GM23338 (cell line): ENCODE results near the gene PSG6. TPM values are rescaled to one million over a fixed set of nuclear protein-coding genes. Genes with fewer than 3 reads are reported as not detected.
"Not testable (repeated sequence)": the region's sequence is repeated elsewhere in the genome, so short reads cannot be mapped to it uniquely, and the experiment has no call there.

ENCODE experiments used
- ATAC-seq: fragments of 200-7000 bp; cut with Tn5 transposase; 3 replicates; pipeline ENCODE4 v1.9.1; 2020
- DNase-seq: peaks from one replicate; pipeline ENCODE4 v3.0.0-alpha.2; 2015; ENCODE audit warnings: low spot score
- H2AFZ ChIP-seq: fragments of 200-600 bp; sonication (generic); 2 replicates; pipeline ENCODE4 v1.8.0; 2016; ENCODE audit warnings: antibody characterized with exemption, mild to moderate bottlenecking, moderate library complexity
- H3F3A ChIP-seq: fragments of 200-600 bp; sonication (generic); replicated peaks from 2 replicates; pipeline ENCODE4 v1.8.0; 2017; ENCODE audit warnings: antibody characterized with exemption, mixed run types, low read depth
- H3K27ac ChIP-seq: fragments of 200-600 bp; sonication (generic); 2 replicates; pipeline ENCODE4 v1.6.1; 2016; ENCODE audit warnings: low read depth
- H3K27me3 ChIP-seq: fragments of 200-600 bp; sonication (generic); 2 replicates; pipeline ENCODE4 v1.8.0; 2016; ENCODE audit warnings: mild to moderate bottlenecking, mixed run types, moderate library complexity; ENCODE audit not compliant: insufficient read depth
- H3K36me3 ChIP-seq: fragments of 200-600 bp; sonication (generic); 2 replicates; pipeline ENCODE4 v1.8.0; 2016; ENCODE audit warnings: mild to moderate bottlenecking; ENCODE audit not compliant: insufficient read depth
- H3K4me1 ChIP-seq: fragments of 200-600 bp; sonication (generic); 2 replicates; pipeline ENCODE4 v1.8.0; 2016; ENCODE audit warnings: mild to moderate bottlenecking, moderate library complexity; ENCODE audit not compliant: insufficient read depth
- H3K4me2 ChIP-seq: fragments of 200-600 bp; sonication (generic); 2 replicates; pipeline ENCODE4 v1.7.1; 2017; ENCODE audit warnings: mixed run types
- H3K4me3 ChIP-seq: fragments of 200-600 bp; sonication (generic); 2 replicates; pipeline ENCODE4 v1.6.1; 2016; ENCODE audit warnings: mixed run types
- H3K79me2 ChIP-seq: fragments of 200-600 bp; sonication (generic); replicated peaks from 2 replicates; pipeline ENCODE4 v1.8.0; 2017; ENCODE audit warnings: mild to moderate bottlenecking; ENCODE audit not compliant: insufficient read depth
- H3K9me2 ChIP-seq: fragments of 200-600 bp; sonication (generic); 2 replicates; pipeline ENCODE4 v1.8.0; 2017; ENCODE audit not compliant: insufficient read depth
- H4K20me1 ChIP-seq: fragments of 200-600 bp; sonication (generic); replicated peaks from 2 replicates; pipeline ENCODE4 v1.8.0; 2017; ENCODE audit warnings: mild to moderate bottlenecking; ENCODE audit not compliant: insufficient read depth
- H3K27ac Mint-ChIP-seq: 2 replicates; pipeline ENCODE4 v1.8.0; 2020; ENCODE audit warnings: inconsistent platforms, mild to moderate bottlenecking, moderate library complexity, mixed read lengths
- H3K27me3 Mint-ChIP-seq: 3 replicates; pipeline ENCODE4 v1.8.0; 2022; ENCODE audit warnings: low read depth, mild to moderate bottlenecking, moderate library complexity, mixed read lengths, inconsistent platforms; ENCODE audit not compliant: insufficient read depth, poor library complexity
- H3K36me3 Mint-ChIP-seq: 3 replicates; pipeline ENCODE4 v1.8.0; 2021; ENCODE audit warnings: low read depth, mild to moderate bottlenecking, inconsistent platforms, moderate library complexity, mixed read lengths
- H3K4me1 Mint-ChIP-seq: 3 replicates; pipeline ENCODE4 v1.8.0; 2020; ENCODE audit warnings: mild to moderate bottlenecking, inconsistent platforms, mixed read lengths
- H3K4me3 Mint-ChIP-seq: 3 replicates; pipeline ENCODE4 v1.8.0; 2021; ENCODE audit warnings: moderate library complexity, mild to moderate bottlenecking, inconsistent platforms, mixed read lengths
- H3K9me3 Mint-ChIP-seq: 3 replicates; pipeline ENCODE4 v1.8.0; 2020; ENCODE audit warnings: moderate library complexity, mild to moderate bottlenecking, inconsistent platforms, mixed read lengths
- NANOG ChIP-seq: IDR thresholded peaks from 2 replicates; pipeline ENCODE4 v1.6.1; 2016; ENCODE audit warnings: antibody characterized with exemption, borderline replicate concordance
- STAT1 ChIP-seq: IDR thresholded peaks from one replicate; pipeline ENCODE4 v1.6.1; 2016; ENCODE audit warnings: antibody characterized with exemption; ENCODE audit not compliant: unreplicated experiment
- ZNF331 ChIP-seq: fragments of 250-450 bp; sonication (Bioruptor Pico); IDR thresholded peaks from 2 replicates; pipeline ENCODE4 v1.5.0; 2020; ENCODE audit warnings: low read depth, mild to moderate bottlenecking, moderate library complexity
- polyA plus RNA-seq: library from polyadenylated mRNA; unstranded; fragments of >200 nt; fragmentation: Nextera tagmentation; extraction: Ambion mirVana; gene quantifications from 2 replicates; pipeline ENCODE4 v1.2.1, GENCODE V29; 2016
- total RNA-seq: library from RNA; depleted of rRNA; stranded (reverse); fragments of >200 nt; shearing (Covaris generic); gene quantifications from 2 replicates; pipeline ENCODE4 v1.2.3, GENCODE V29; 2014
- TF ChIP-seq, protein P1 (sequence below), 2 experiments: fragments of 200-600 bp in 1 of 2; sonication (generic) in 1 of 2; conservative IDR thresholded peaks; 2 replicates each; pipeline versions ENCODE4 v1.5.1 to v1.6.1; 2016 to 2017; ENCODE audit warnings: antibody characterized with exemption in 2 of 2, low read depth in 2 of 2, mild to moderate bottlenecking in 2 of 2, moderate library complexity in 1 of 2

The PSG6 gene
- total and polyA plus RNA-seq, 2 experiments from 2014 or later: 0.16 TPM; not detected in 1

DNA sequence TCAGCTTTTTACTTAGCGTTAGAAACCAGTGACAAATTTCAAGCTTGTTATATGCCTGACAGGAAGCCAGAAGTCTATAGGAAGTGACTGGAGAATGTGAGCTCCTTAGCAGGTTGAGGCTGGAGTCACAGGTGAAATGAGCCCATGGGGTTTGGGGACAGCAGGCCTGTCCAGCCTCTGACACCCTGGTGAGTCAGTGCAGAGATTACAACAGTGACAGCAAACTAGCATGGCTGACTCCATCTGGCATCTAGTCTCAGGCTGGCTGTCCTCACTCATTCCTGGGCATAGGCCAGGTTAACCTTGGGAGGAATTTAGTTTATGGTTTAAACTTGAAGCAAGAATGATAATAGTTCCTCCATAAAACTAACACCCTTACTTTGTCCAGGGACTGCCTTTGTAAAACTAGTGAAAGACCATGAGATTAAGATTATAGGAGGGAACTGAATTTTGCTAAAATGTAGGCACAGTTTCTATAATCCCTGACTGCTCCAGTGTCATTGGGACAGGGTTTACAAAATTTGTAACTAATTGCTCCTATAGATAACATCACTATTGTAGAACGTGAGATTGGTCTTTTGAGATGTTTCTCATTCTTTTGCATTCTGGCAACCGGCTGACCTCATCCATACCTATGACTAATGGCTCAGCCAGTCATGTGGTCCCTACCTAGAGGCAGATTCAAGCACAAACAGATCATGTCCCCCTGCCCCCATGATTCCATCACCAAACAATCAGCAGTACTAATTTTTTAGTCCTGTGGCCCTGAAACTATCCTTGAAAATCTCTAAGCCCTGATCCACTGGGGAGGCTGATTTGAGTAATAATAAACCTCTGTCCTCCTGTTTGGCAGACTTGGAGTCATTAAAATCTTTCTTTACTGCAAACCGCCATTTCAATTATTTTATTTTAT lies 42.5 kb downstream of the PSG6 start:
- H3K79me2 ChIP-seq, ATAC-seq, H3K27me3 Mint-ChIP-seq, H3K4me2 ChIP-seq, H4K20me1 ChIP-seq, H3K27me3 ChIP-seq, H3K27ac ChIP-seq, H2AFZ ChIP-seq, H3F3A ChIP-seq, H3K4me3 Mint-ChIP-seq, DNase-seq, H3K4me3 ChIP-seq, H3K9me2 ChIP-seq, H3K36me3 ChIP-seq, H3K4me1 Mint-ChIP-seq, H3K27ac Mint-ChIP-seq, H3K4me1 ChIP-seq: not testable (repeated sequence)
- peaks cover 100% of the 10 kb centered on the region for H3K9me3 Mint-ChIP-seq
- H3K36me3 Mint-ChIP-seq: peaks cover 26% of the 10 kb centered on the region

DNA sequence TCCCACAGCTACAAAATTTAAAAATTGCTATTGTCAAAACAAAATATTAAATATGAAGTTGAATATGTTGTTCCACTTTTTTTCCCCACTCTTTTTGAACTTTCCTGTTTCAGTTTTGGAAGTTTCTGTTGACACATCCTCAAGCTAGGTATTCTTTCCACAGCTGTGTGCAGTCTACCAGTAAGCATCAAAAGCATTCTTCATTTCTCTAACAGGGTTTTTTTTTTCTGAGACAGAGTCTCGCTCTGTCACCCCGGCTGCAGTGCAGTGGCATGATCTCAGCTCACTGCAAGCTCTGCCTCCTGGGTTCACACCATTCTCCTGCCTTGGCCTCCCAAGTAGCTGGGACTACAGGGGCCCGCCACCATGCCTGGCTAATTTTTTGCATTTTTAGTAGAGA lies 43.6 kb downstream of the PSG6 start:
- not testable (repeated sequence) for H3K79me2 ChIP-seq, H3K4me1 Mint-ChIP-seq, ATAC-seq, H3K27me3 Mint-ChIP-seq, DNase-seq, H4K20me1 ChIP-seq, H3K27ac Mint-ChIP-seq, H3K4me3 ChIP-seq, H2AFZ ChIP-seq, H3K4me3 Mint-ChIP-seq, H3K4me1 ChIP-seq, H3K36me3 ChIP-seq, H3K27ac ChIP-seq, H3F3A ChIP-seq, H3K4me2 ChIP-seq, H3K27me3 ChIP-seq, H3K9me2 ChIP-seq
- H3K36me3 Mint-ChIP-seq: peaks cover 28% of the 10 kb centered on the region
- peaks cover 100% of the 10 kb centered on the region for H3K9me3 Mint-ChIP-seq

DNA sequence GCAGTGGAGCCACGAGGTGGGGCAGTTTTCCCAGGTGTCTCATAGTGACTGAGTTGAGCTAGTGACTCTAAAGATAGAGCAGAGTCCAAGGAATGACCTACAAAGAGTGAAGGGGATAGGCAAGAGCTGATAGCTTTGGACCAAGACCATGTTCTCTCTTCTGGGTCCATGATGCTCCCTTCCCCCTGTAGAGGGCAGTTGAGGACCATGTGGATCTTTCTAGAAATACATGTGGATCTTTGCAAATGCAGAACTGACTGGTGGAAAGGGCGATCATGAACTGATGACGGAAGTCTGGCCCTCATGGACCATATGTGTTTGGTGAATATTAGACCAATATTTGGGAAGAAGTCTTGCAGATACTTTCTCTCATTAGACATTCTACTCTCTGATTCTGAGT lies 45.1 kb downstream of the PSG6 start:
- Mint-ChIP-seq H3K36me3 (peaks cover 27% of the 10 kb centered on the region), H3K27me3 (no peaks in the 10 kb centered on the region), H3K4me1 (no peaks in the 10 kb centered on the region), H3K27ac (no peak overlapping the region), H3K9me3 (peaks cover 98% of the 10 kb centered on the region), H3K4me3 (no peak overlapping the region)
- Histone ChIP-seq H3K36me3 (no peaks in the 10 kb centered on the region), H3F3A (no peaks in the 10 kb centered on the region), H3K9me2 (no peaks in the 10 kb centered on the region), H3K27me3 (no peaks in the 10 kb centered on the region), H2AFZ (no peak overlapping the region), H4K20me1 (no peaks in the 10 kb centered on the region), H3K4me3 (no peak overlapping the region), H3K27ac (no peak overlapping the region), H3K79me2 (no peaks in the 10 kb centered on the region), H3K4me1 (no peaks in the 10 kb centered on the region), H3K4me2 (no peak overlapping the region)
- ATAC-seq (no peak), DNase-seq (no peak)
- TF ChIP-seq, protein P1, sequence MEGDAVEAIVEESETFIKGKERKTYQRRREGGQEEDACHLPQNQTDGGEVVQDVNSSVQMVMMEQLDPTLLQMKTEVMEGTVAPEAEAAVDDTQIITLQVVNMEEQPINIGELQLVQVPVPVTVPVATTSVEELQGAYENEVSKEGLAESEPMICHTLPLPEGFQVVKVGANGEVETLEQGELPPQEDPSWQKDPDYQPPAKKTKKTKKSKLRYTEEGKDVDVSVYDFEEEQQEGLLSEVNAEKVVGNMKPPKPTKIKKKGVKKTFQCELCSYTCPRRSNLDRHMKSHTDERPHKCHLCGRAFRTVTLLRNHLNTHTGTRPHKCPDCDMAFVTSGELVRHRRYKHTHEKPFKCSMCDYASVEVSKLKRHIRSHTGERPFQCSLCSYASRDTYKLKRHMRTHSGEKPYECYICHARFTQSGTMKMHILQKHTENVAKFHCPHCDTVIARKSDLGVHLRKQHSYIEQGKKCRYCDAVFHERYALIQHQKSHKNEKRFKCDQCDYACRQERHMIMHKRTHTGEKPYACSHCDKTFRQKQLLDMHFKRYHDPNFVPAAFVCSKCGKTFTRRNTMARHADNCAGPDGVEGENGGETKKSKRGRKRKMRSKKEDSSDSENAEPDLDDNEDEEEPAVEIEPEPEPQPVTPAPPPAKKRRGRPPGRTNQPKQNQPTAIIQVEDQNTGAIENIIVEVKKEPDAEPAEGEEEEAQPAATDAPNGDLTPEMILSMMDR (conservative IDR thresholded peaks at IDR 0.05; ENCODE audit: low read depth in 2 of 2): peak in 1 of 2 experiments; percentile 33; a peak in 2 of 4 replicates
- TF ChIP-seq ZNF331 (CRISPR knock-in tag): no peak
- TF ChIP-seq NANOG: no peak
- no peak for TF ChIP-seq STAT1
